HEK293 (cell line): Measurements from ENCODE around the gene LMO1.

ENCODE experiments used
- CTCF ChIA-PET: fragments of 350-600 bp; formaldehyde crosslinking; extraction: SDS; loops from one replicate; lab custom pipeline; 2021; ENCODE audit warnings: antibody characterized with exemption; lab: Yijun Ruan, JAX
- POLR2A ChIA-PET: fragments of 300-600 bp; formaldehyde crosslinking; extraction: SDS; loops from one replicate; lab custom pipeline; 2020; ENCODE audit warnings: antibody characterized with exemption, inconsistent platforms; lab: Yijun Ruan, JAX
- H3K27ac ChIP-seq: fragments of 200-500 bp; sonication (Bioruptor generic); 2 replicates; pipeline ENCODE4 v1.5.1; 2014; ENCODE audit warnings: low read depth, low read length, control low read depth, inconsistent platforms; ENCODE audit errors: extremely low read depth
- H3K36me3 ChIP-seq, 2 experiments: fragments of 200-500 bp in 1 of 2; sonication (Bioruptor generic) in 1 of 2; 1 replicate in 1 of 2; 2 replicates in 1 of 2; pipeline ENCODE4 v1.5.1; 2014 to 2017; ENCODE audit warnings: inconsistent platforms in 2 of 2, low read length in 2 of 2; ENCODE audit not compliant: control insufficient read depth in 2 of 2, insufficient read depth in 1 of 2
- H3K4me1 ChIP-seq: fragments of 200-500 bp; sonication (Bioruptor generic); 2 replicates; pipeline ENCODE4 v1.5.1; 2014; ENCODE audit warnings: mild to moderate bottlenecking, low read length, inconsistent platforms; ENCODE audit not compliant: control insufficient read depth, insufficient read depth
- H3K4me3 ChIP-seq: 2 replicates; pipeline ENCODE4 v1.5.1; 2011; ENCODE audit warnings: low read depth, mild to moderate bottlenecking, control low read depth, low read length, moderate library complexity
- H3K9me3 ChIP-seq: fragments of 200-500 bp; sonication (Bioruptor generic); 2 replicates; pipeline ENCODE4 v1.5.1; 2014; ENCODE audit warnings: low read depth, low read length, inconsistent platforms; ENCODE audit not compliant: control insufficient read depth, insufficient read depth
- GLI2 ChIP-seq: fragments of 450-650 bp; formaldehyde crosslinking; IDR thresholded peaks from 2 replicates; pipeline ENCODE4; 2017; ENCODE audit warnings: missing biosample characterization, missing genetic modification characterization, low read depth, borderline replicate concordance
- KLF16 ChIP-seq: fragments of 450-650 bp; formaldehyde crosslinking; IDR thresholded peaks from 2 replicates; pipeline ENCODE4 v1.5.1; 2017; ENCODE audit warnings: missing biosample characterization, missing genetic modification characterization
- RBAK ChIP-seq: fragments of 450-650 bp; formaldehyde crosslinking; IDR thresholded peaks from 2 replicates; pipeline ENCODE4 v1.5.1; 2016; ENCODE audit warnings: missing biosample characterization, missing genetic modification characterization
- SALL2 ChIP-seq: fragments of 450-650 bp; formaldehyde crosslinking; IDR thresholded peaks from 2 replicates; pipeline ENCODE4 v1.5.0; 2017; ENCODE audit warnings: missing biosample characterization, mild to moderate bottlenecking, missing genetic modification characterization, borderline replicate concordance
- TCF7L2 ChIP-seq: IDR thresholded peaks from 2 replicates; pipeline ENCODE4 v1.6.1; 2011; ENCODE audit warnings: low read depth, mild to moderate bottlenecking, inconsistent platforms, low read length, moderate library complexity, borderline replicate concordance
- TRIM28 ChIP-seq: IDR thresholded peaks from 2 replicates; pipeline ENCODE4 v1.6.1; 2011; ENCODE audit warnings: low read length, control low read depth, borderline replicate concordance
- ZIC2 ChIP-seq: fragments of 450-650 bp; formaldehyde crosslinking; IDR thresholded peaks from 2 replicates; pipeline ENCODE4 v1.5.1; 2016; ENCODE audit warnings: missing biosample characterization, missing genetic modification characterization
- ZNF140 ChIP-seq: fragments of 450-650 bp; formaldehyde crosslinking; IDR thresholded peaks from 2 replicates; pipeline ENCODE4 v1.5.1; 2016; ENCODE audit warnings: missing biosample characterization, missing genetic modification characterization
- ZNF266 ChIP-seq: fragments of 450-650 bp; formaldehyde crosslinking; IDR thresholded peaks from 2 replicates; pipeline ENCODE4 v1.5.1; 2016; ENCODE audit warnings: missing biosample characterization, missing genetic modification characterization, low read depth
- ZNF274 ChIP-seq, 2 experiments: fragments of 200-500 bp in 1 of 2; fragments of 450-650 bp in 1 of 2; sonication (Bioruptor generic) in 1 of 2; formaldehyde crosslinking in 1 of 2; IDR thresholded peaks; 2 replicates each; pipeline versions ENCODE4 v1.5.1 to v1.6.1; 2014 to 2016; ENCODE audit warnings: borderline replicate concordance in 1 of 2, inconsistent platforms in 1 of 2, low read length in 1 of 2, missing biosample characterization in 1 of 2, missing genetic modification characterization in 1 of 2
- ZNF354C ChIP-seq: fragments of 450-650 bp; formaldehyde crosslinking; IDR thresholded peaks from 2 replicates; pipeline ENCODE4 v1.5.1; 2016; ENCODE audit warnings: missing biosample characterization, missing genetic modification characterization, low read depth, borderline replicate concordance
- ZNF416 ChIP-seq: fragments of 450-650 bp; formaldehyde crosslinking; IDR thresholded peaks from 2 replicates; pipeline ENCODE4 v1.5.1; 2016; ENCODE audit warnings: missing biosample characterization, missing genetic modification characterization
- ZNF561 ChIP-seq: fragments of 450-650 bp; IDR thresholded peaks from 2 replicates; pipeline ENCODE4 v1.5.1; 2018; ENCODE audit warnings: missing biosample characterization, missing genetic modification characterization, borderline replicate concordance
- ZNF623 ChIP-seq: fragments of 450-650 bp; formaldehyde crosslinking; IDR thresholded peaks from 2 replicates; pipeline ENCODE4 v1.5.1; 2016; ENCODE audit warnings: missing biosample characterization, missing genetic modification characterization
- ZNF654 ChIP-seq: fragments of 450-650 bp; formaldehyde crosslinking; IDR thresholded peaks from 2 replicates; pipeline ENCODE4 v1.5.1; 2016; ENCODE audit warnings: low read depth, missing biosample characterization, missing genetic modification characterization
- ZNF701 ChIP-seq: fragments of 450-650 bp; formaldehyde crosslinking; IDR thresholded peaks from 2 replicates; pipeline ENCODE4 v1.5.1; 2016; ENCODE audit warnings: missing biosample characterization, missing genetic modification characterization
- ZNF707 ChIP-seq: fragments of 450-650 bp; formaldehyde crosslinking; IDR thresholded peaks from 2 replicates; pipeline ENCODE4 v1.5.1; 2016; ENCODE audit warnings: missing biosample characterization, missing genetic modification characterization
- ZNF830 ChIP-seq: fragments of 450-650 bp; IDR thresholded peaks from 2 replicates; pipeline ENCODE4 v1.5.0; 2018; ENCODE audit warnings: missing biosample characterization, missing genetic modification characterization, low read depth, mild to moderate bottlenecking, moderate library complexity
- ZSCAN16 ChIP-seq: fragments of 450-650 bp; formaldehyde crosslinking; IDR thresholded peaks from 2 replicates; pipeline ENCODE4 v1.5.1; 2016; ENCODE audit warnings: missing biosample characterization, missing genetic modification characterization
- TF ChIP-seq, protein P1 (sequence below): fragments of 450-650 bp; formaldehyde crosslinking; IDR thresholded peaks from 2 replicates; pipeline ENCODE4 v1.5.1; 2016; ENCODE audit warnings: missing biosample characterization, missing genetic modification characterization, low read depth
- TF ChIP-seq, protein P2 (sequence below): fragments of 450-650 bp; formaldehyde crosslinking; IDR thresholded peaks from 2 replicates; pipeline ENCODE4 v1.5.1; 2016; ENCODE audit warnings: missing biosample characterization, missing genetic modification characterization
- TF ChIP-seq, protein P3 (sequence below): fragments of 450-650 bp; formaldehyde crosslinking; IDR thresholded peaks from 2 replicates; pipeline ENCODE4 v1.5.1; 2016; ENCODE audit warnings: missing biosample characterization, missing genetic modification characterization

The LMO1 gene

GRCh38 chr11:8249482-8249881 is 14.2 kb downstream of the LMO1 start (continued):
- TF ChIP-seq ZNF701 (tag by site-specific recombination) (no peak), ZSCAN16 (tag by site-specific recombination) (no peak), ZNF354C (tag by site-specific recombination) (no peak)

GRCh38 chr11:8248786-8249185 is 14.9 kb downstream of the LMO1 start:
- Histone ChIP-seq H3K9me3 (no peaks in the 10 kb centered on the region), H3K4me1 (no peaks in the 10 kb centered on the region), H3K27ac (no peak overlapping the region), H3K36me3 (no peaks in the 10 kb centered on the region), H3K4me3 (no peak overlapping the region)
- ChIA-PET CTCF (interaction anchor here (0.7 to 5.2 kb wide), 4 partner anchors 15 to 318 kb away, joined by 3 to 40 read pairs (median 4); partner anchors contain the start of gene LMO1), POLR2A (interaction anchor here (1.0 kb wide), 1 partner anchor 14 kb away, joined by 3 read pairs; no protein-coding TSS in a partner anchor)
- TF ChIP-seq, protein P1, sequence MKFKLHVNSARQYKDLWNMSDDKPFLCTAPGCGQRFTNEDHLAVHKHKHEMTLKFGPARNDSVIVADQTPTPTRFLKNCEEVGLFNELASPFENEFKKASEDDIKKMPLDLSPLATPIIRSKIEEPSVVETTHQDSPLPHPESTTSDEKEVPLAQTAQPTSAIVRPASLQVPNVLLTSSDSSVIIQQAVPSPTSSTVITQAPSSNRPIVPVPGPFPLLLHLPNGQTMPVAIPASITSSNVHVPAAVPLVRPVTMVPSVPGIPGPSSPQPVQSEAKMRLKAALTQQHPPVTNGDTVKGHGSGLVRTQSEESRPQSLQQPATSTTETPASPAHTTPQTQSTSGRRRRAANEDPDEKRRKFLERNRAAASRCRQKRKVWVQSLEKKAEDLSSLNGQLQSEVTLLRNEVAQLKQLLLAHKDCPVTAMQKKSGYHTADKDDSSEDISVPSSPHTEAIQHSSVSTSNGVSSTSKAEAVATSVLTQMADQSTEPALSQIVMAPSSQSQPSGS (tag by site-specific recombination), result no peak
- TF ChIP-seq SALL2 (tag by site-specific recombination) (no peak), ZNF707 (no peak), TCF7L2 (no peak), TRIM28 (no peak), KLF16 (tag by site-specific recombination) (no peak), ZNF561 (tag by site-specific recombination) (no peak), GLI2 (no peak), ZNF654 (tag by site-specific recombination) (no peak), RBAK (no peak), ZIC2 (tag by site-specific recombination) (no peak), ZNF266 (tag by site-specific recombination) (no peak), ZNF416 (no peak), ZNF623 (tag by site-specific recombination) (no peak)
- TF ChIP-seq, protein P2, sequence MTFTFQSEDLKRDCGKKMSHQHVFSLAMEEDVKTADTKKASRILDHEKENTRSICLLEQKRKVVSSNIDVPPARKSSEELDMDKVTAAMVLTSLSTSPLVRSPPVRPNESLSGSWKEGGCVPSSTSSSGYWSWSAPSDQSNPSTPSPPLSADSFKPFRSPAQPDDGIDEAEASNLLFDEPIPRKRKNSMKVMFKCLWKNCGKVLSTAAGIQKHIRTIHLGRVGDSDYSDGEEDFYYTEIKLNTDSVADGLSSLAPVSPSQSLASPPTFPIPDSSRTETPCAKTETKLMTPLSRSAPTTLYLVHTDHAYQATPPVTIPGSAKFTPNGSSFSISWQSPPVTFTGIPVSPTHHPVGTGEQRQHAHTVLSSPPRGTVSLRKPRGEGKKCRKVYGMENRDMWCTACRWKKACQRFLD, result no peak

DNA sequence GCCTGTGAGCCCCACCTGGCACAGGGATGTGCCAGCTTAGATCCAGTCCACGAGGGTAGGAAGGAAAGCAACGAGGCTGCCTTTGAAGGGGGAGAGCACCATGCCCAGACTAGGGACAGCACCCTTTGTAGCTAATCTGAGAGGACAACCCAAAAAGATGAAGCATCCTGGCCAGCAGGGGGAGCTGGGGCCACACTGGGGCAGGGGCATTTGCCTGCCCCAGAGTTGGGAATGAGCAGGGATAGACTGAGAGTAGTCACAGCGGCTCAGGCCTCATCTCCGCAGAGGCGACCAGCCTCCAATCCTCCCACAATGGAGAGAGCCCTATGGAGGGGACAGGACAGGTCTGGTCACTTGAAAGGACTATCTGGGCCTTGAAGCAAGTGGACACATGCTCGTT is 16.4 kb downstream of the LMO1 start:
- CTCF ChIA-PET, result interaction anchor here (0.5 to 5.2 kb wide), 14 partner anchors 9 to 736 kb away, joined by 3 to 40 read pairs (median 3); partner anchors contain the start of gene LMO1
- Histone ChIP-seq H3K27ac (no peak overlapping the region), H3K36me3 (no peaks in the 10 kb centered on the region), H3K4me3 (no peak overlapping the region), H3K9me3 (no peaks in the 10 kb centered on the region), H3K4me1 (no peaks in the 10 kb centered on the region)
- TF ChIP-seq ZNF274 (IDR thresholded peaks at IDR 0.05; ENCODE audit: low read length) (no peak), ZNF274 (tag by site-specific recombination; IDR thresholded peaks at IDR 0.05; ENCODE audit: borderline replicate concordance) (no peak), ZNF654 (tag by site-specific recombination) (peak; percentile 22; the same call in 1 of the 2 replicates)
- POLR2A ChIA-PET, result no interaction called here

DNA sequence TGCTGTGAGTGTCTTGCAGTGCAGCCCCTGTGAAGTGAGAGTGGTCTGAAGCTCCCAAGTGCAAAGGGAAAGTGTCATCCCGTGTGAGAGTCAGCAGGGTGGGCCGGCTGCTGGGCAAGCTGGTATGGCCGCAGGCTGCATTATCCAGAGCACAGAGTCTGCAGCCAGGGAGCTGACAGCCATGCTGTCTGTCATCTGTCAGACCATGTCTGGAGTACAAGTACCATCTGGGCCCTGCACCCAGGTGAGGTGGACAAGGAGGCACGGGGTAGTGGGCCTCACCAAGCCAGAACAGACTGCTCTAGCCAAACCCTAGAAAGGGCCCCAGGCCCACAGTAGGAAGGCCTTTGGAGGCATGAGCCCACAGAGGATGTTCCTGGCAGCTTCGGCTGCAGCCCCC is 20.2 kb downstream of the LMO1 start:
- no peak overlapping the region for H3K4me3 ChIP-seq
- no peak for TF ChIP-seq ZNF140 (tag by site-specific recombination)
- TF ChIP-seq, protein P3, sequence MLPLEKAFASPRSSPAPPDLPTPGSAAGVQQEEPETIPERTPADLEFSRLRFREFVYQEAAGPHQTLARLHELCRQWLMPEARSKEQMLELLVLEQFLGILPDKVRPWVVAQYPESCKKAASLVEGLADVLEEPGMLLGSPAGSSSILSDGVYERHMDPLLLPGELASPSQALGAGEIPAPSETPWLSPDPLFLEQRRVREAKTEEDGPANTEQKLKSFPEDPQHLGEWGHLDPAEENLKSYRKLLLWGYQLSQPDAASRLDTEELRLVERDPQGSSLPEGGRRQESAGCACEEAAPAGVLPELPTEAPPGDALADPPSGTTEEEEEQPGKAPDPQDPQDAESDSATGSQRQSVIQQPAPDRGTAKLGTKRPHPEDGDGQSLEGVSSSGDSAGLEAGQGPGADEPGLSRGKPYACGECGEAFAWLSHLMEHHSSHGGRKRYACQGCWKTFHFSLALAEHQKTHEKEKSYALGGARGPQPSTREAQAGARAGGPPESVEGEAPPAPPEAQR (tag by site-specific recombination), result no peak
- no peak for TF ChIP-seq ZNF830
- TF ChIP-seq, all 188 proteins: peak for 0
- Histone ChIP-seq H3K36me3 (no peaks in the 10 kb centered on the region), H3K4me1 (no peaks in the 10 kb centered on the region), H3K9me3 (no peaks in the 10 kb centered on the region), H3K27ac (no peak overlapping the region)
- ChIA-PET CTCF (interaction anchor here (0.6 to 2.0 kb wide), 3 partner anchors 19 to 748 kb away, joined by 3 to 18 read pairs (median 4); partner anchors contain the start of gene LMO1), POLR2A (no interaction called here)
